ENCODE data around the gene MCM3.

- TF ChIP-seq CTCF (IDR thresholded peaks at IDR 0.05) = peak; percentile 42 to 77 (median 60)
- no peak for TF ChIP-seq POLR2A (IDR thresholded peaks at IDR 0.05)
Measured at GRCh38 chr6:52286798-52287432, 2.4 kb upstream of the MCM3 start.

All from heart left ventricle (tissue), 13 donors.